NT2/D1 (cell line): ENCODE results near the gene SLC27A6.
"Not testable (repeated sequence)": the region's sequence is repeated elsewhere in the genome, so short reads cannot be mapped to it uniquely, and the experiment has no call there.

Source experiments
- DNase-seq: peaks from one replicate; pipeline ENCODE4 v3.0.0-alpha.2; 2011; ENCODE audit warnings: low read depth, low spot score
- H3K27me3 ChIP-seq: 2 replicates; pipeline ENCODE4 v1.6.0; 2011; ENCODE audit warnings: mild to moderate bottlenecking; ENCODE audit not compliant: insufficient read length, insufficient read depth
- H3K36me3 ChIP-seq: 2 replicates; pipeline ENCODE4 v1.6.1; 2011; ENCODE audit warnings: mild to moderate bottlenecking, low read length, mixed read lengths; ENCODE audit not compliant: insufficient read depth, insufficient read length
- H3K4me1 ChIP-seq: 2 replicates; pipeline ENCODE4 v1.5.1; 2011; ENCODE audit not compliant: insufficient read depth, insufficient read length
- H3K4me3 ChIP-seq: 2 replicates; pipeline ENCODE4 v1.5.1; 2011; ENCODE audit warnings: low read depth; ENCODE audit not compliant: insufficient read length
- H3K9ac ChIP-seq: 2 replicates; pipeline ENCODE4 v1.6.0; 2011; ENCODE audit warnings: low read depth; ENCODE audit not compliant: insufficient read length
- H3K9me3 ChIP-seq: 2 replicates; pipeline ENCODE4 v1.5.1; 2011; ENCODE audit warnings: mild to moderate bottlenecking, low read length; ENCODE audit not compliant: insufficient read depth
- SUZ12 ChIP-seq: IDR thresholded peaks from 2 replicates; pipeline ENCODE4 v1.6.1; 2011; ENCODE audit not compliant: insufficient read length, insufficient read depth; ENCODE audit errors: extremely low read depth
- YY1 ChIP-seq: IDR thresholded peaks from 2 replicates; pipeline ENCODE4 v1.6.1; 2011; ENCODE audit not compliant: insufficient read length, insufficient read depth
- ZNF274 ChIP-seq: IDR thresholded peaks from 2 replicates; pipeline ENCODE4 v1.6.1; 2011; ENCODE audit warnings: mild to moderate bottlenecking, low read depth, low read length

SLC27A6 gene

GRCh38 chr5:128965011-128965637 lies at the start of gene SLC27A6:
TSS of gene SLC27A6 (plus strand) at chr5:128965488. CDS start at chr5:128966138, 650 bp downstream.
- Histone ChIP-seq H3K9me3 (no peaks in the 10 kb centered on the region), H3K9ac (peak within 1 kb of the TSS; percentile 80), H3K4me1 (no peaks in the 10 kb centered on the region), H3K4me3 (peak within 1 kb of the TSS; percentile 66), H3K27me3 (peaks cover 24% of the 10 kb centered on the region), H3K36me3 (no peaks in the 10 kb centered on the region)
- no peak for TF ChIP-seq YY1
- no peak for TF ChIP-seq ZNF274
- TF ChIP-seq SUZ12 = no peak
- DNase-seq = no peak

- no peak for DNase-seq
- TF ChIP-seq ZNF274 (no peak), SUZ12 (no peak), YY1 (no peak)
- Histone ChIP-seq H3K9me3 (no peaks in the 10 kb centered on the region), H3K27me3 (no peaks in the 10 kb centered on the region), H3K4me3 (no peak overlapping the region), H3K4me1 (no peaks in the 10 kb centered on the region), H3K9ac (no peak overlapping the region), H3K36me3 (no peaks in the 10 kb centered on the region)
These were observed 45.7 kb upstream of the SLC27A6 start for GRCh38 chr5:128919542-128919941.

- no peaks in the 10 kb centered on the region for H3K27me3 ChIP-seq
- H3K36me3 ChIP-seq = no peaks in the 10 kb centered on the region
- DNase-seq = no peak
- no peaks in the 10 kb centered on the region for H3K4me1 ChIP-seq
- H3K4me3 ChIP-seq = no peak overlapping the region
- TF ChIP-seq YY1 = no peak
- TF ChIP-seq SUZ12 = no peak
- no peak for TF ChIP-seq ZNF274
- no peak overlapping the region for H3K9ac ChIP-seq
- no peaks in the 10 kb centered on the region for H3K9me3 ChIP-seq
These were observed 44.7 kb upstream of the SLC27A6 start for GRCh38 chr5:128920345-128921215.

- no peaks in the 10 kb centered on the region for H3K27me3 ChIP-seq
- H3K36me3 ChIP-seq = no peaks in the 10 kb centered on the region
- H3K4me3 ChIP-seq = no peak overlapping the region
- H3K9me3 ChIP-seq = no peaks in the 10 kb centered on the region
- no peak for TF ChIP-seq SUZ12
- TF ChIP-seq YY1 = no peak
- TF ChIP-seq ZNF274 = no peak
- no peak for DNase-seq
- no peaks in the 10 kb centered on the region for H3K4me1 ChIP-seq
- H3K9ac ChIP-seq = no peak overlapping the region
These were observed 41.0 kb upstream of the SLC27A6 start for GRCh38 chr5:128924299-128924698.

GRCh38 chr5:128925973-128926372 lies 39.3 kb upstream of the SLC27A6 start:
- no peak for DNase-seq
- no peak overlapping the region for H3K4me3 ChIP-seq
- H3K27me3 ChIP-seq = no peaks in the 10 kb centered on the region
- H3K9me3 ChIP-seq = no peaks in the 10 kb centered on the region
- H3K36me3 ChIP-seq = no peaks in the 10 kb centered on the region
- H3K4me1 ChIP-seq = no peaks in the 10 kb centered on the region
- H3K9ac ChIP-seq = no peak overlapping the region
- TF ChIP-seq ZNF274 (no peak), SUZ12 (no peak), YY1 (no peak)

GRCh38 chr5:128927644-128928043 lies 37.6 kb upstream of the SLC27A6 start:
- no peaks in the 10 kb centered on the region for H3K4me1 ChIP-seq
- DNase-seq = no peak
- H3K9me3 ChIP-seq = no peaks in the 10 kb centered on the region
- TF ChIP-seq YY1 (no peak), ZNF274 (no peak), SUZ12 (no peak)
- no peaks in the 10 kb centered on the region for H3K36me3 ChIP-seq
- H3K4me3 ChIP-seq = no peak overlapping the region
- H3K27me3 ChIP-seq = no peaks in the 10 kb centered on the region
- H3K9ac ChIP-seq = no peak overlapping the region

- H3K9me3 ChIP-seq, H3K4me3 ChIP-seq, H3K4me1 ChIP-seq, H3K27me3 ChIP-seq, H3K9ac ChIP-seq, H3K36me3 ChIP-seq, DNase-seq: not testable (repeated sequence)
These were observed 33.1 kb upstream of the SLC27A6 start for GRCh38 chr5:128932232-128932631.

- not testable (repeated sequence) for H3K9me3 ChIP-seq, H3K4me1 ChIP-seq, H3K27me3 ChIP-seq, H3K9ac ChIP-seq, H3K4me3 ChIP-seq, DNase-seq, H3K36me3 ChIP-seq
These were observed 22.2 kb upstream of the SLC27A6 start for GRCh38 chr5:128943100-128943499.
